Choroid plexus epithelial cell (primary cell): Measurements from ENCODE around the gene MRPL42.

Experiments
- DNase-seq: peaks from one replicate; pipeline ENCODE4 v3.0.0-alpha.2; 2010; ENCODE audit warnings: low read depth
- H3K4me3 ChIP-seq: 2 replicates; pipeline ENCODE4 v1.5.1; 2011; ENCODE audit warnings: low read depth, mild to moderate bottlenecking, control low read depth, low read length, moderate library complexity
- CTCF ChIP-seq: conservative IDR thresholded peaks from 2 replicates; pipeline ENCODE4 v1.5.1; 2011; ENCODE audit warnings: low read depth, mild to moderate bottlenecking, control low read depth, inconsistent platforms, low read length, moderate library complexity

MRPL42 gene

GRCh38 chr12:93536111-93536765 lies 68.9 kb downstream of the MRPL42 start:
- no peak overlapping the region for H3K4me3 ChIP-seq
- TF ChIP-seq CTCF, result no peak
- no peak for DNase-seq

GRCh38 chr12:93536766-93537488 lies 69.6 kb downstream of the MRPL42 start:
- DNase-seq, result no peak
- TF ChIP-seq CTCF, result no peak
- H3K4me3 ChIP-seq, result no peak overlapping the region

- TF ChIP-seq CTCF, result peak; percentile 23
- no peak overlapping the region for H3K4me3 ChIP-seq
- DNase-seq, result no peak
Measured at GRCh38 chr12:93537769-93538168, 70.5 kb downstream of the MRPL42 start.

GRCh38 chr12:93539821-93540220 lies 72.5 kb downstream of the MRPL42 start:
- DNase-seq, result no peak
- no peak overlapping the region for H3K4me3 ChIP-seq
- no peak for TF ChIP-seq CTCF

GRCh38 chr12:93540466-93540865 lies 73.2 kb downstream of the MRPL42 start:
- H3K4me3 ChIP-seq, result no peak overlapping the region
- DNase-seq, result no peak
- TF ChIP-seq CTCF, result no peak

- TF ChIP-seq CTCF, result no peak
- DNase-seq, result no peak
- H3K4me3 ChIP-seq, result no peak overlapping the region
Measured at GRCh38 chr12:93541578-93542225, 74.4 kb downstream of the MRPL42 start.
